IPS-NIHi7 (cell line): Measurements from ENCODE around the gene DNM3.

Experiments used
- DNase-seq: peaks from one replicate; pipeline ENCODE4 v3.0.0; 2012; ENCODE audit warnings: mixed read lengths; ENCODE audit errors: extremely low spot score

DNM3 gene

GRCh38 chr1:172107316-172107975 lies 266.1 kb downstream of the DNM3 start:
- DNase-seq = no peak

DNA sequence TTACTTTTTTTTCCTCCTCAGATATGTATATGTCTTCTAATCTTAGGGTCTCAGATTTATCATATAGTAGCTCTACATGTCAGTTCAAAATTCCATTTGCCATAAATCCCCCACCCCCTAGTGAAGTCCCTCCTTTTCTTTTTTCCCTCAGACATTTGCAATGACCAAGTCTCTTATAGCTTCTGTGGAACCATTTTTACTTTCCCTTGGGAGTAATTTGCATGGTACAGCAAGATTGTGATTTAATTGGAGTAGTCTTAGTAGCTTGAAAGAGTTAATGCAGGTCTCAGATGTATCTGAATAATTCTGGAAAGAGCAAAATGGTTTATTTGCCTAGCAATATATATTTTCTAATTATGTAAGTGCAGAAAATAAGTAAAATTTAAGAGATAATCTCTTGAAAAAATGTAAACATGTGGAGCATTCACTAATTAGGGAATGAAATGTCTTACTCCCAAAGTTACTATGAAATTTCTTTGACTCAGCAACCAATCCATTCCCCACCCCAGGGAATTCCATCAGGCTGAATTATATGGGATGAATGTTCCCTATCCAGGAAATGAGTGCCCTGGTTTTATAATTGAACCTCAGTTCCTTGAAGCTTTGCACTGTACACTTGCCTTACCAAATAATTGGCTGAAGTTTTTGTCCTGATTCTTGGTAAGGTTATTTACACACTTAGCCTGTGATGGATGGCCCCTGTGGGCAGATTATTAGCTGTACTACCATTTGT lies 267.0 kb downstream of the DNM3 start:
- DNase-seq = no peak

GRCh38 chr1:172109359-172109758 lies 268.1 kb downstream of the DNM3 start:
- DNase-seq = no peak

- no peak for DNase-seq
Observed at GRCh38 chr1:172112576-172112975, 271.3 kb downstream of the DNM3 start.

DNA sequence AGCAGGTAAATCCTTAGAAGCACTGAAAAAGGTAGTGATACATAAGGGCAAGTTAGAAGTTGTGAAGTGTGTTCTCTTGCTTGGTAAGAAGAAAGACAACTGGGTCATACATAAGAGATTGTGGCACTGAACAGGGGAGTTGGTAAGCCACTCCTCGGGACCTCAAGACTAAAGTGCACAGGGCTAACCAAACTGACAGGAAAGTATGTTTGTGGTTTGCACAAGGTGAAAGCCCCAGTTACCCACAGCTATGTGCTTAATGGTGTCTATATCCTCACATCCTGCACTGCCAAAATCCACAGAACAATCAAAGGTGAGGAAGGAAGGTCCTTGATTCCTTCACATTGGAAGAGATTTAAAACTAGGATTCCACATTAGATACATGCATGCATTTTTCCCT lies 276.5 kb downstream of the DNM3 start:
- no peak for DNase-seq

GRCh38 chr1:172118618-172119017 lies 277.3 kb downstream of the DNM3 start:
- no peak for DNase-seq

GRCh38 chr1:172119184-172119583 lies 277.9 kb downstream of the DNM3 start:
- no peak for DNase-seq

GRCh38 chr1:172120381-172120780 lies 279.1 kb downstream of the DNM3 start:
- DNase-seq = no peak

DNA sequence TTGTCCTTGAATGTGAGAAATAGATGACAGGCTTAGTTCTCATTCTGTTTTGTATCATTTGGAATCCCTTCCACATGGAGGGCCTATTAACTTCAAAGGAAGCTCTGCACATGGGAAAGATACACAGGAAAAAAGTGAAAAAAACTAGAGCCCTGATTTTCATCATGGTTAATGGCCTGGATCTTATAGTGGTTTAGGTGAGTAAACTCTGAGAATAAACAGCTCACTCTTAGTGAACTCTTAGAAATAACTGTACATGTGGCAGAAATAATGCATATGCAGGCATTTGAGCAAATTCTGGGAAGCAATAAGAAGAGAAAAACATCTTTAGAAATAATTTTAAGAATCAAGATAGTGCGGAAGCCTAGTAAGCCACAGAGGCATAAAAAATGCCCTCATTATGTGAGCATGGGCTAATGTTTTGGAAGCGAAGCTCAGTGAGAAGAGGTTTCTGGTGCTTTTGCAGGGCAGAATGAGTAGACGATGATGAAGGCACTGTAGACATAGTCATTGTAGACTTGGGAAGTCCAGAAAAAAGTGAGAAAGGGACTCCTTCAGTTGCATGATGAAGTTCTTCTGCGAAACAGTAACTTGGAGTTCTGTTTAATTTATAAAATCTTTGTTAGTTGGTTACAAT lies 279.9 kb downstream of the DNM3 start:
- no peak for DNase-seq

DNA sequence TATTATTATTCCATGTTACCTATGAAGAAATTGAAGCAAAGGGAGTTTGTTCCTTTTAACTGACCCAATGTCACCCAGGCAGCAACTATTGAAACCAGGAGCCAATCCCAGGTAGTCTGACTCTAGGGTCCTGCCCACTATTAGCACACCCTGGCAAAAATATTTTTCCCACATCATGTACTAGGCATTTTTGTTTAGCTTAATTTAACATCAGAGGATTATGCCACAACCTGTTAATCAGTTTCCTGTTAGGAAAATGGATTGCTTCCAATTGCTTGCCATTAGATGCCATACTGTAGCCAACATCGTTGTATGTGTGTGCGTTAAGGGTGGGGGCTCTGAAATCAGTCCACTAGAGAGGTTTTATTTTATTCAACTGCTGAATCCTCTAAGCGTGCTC lies 281.1 kb downstream of the DNM3 start:
- no peak for DNase-seq

GRCh38 chr1:172125250-172125649 lies 284.0 kb downstream of the DNM3 start:
- no peak for DNase-seq

- DNase-seq = no peak
Observed at GRCh38 chr1:172125812-172126430, 284.6 kb downstream of the DNM3 start.

DNA sequence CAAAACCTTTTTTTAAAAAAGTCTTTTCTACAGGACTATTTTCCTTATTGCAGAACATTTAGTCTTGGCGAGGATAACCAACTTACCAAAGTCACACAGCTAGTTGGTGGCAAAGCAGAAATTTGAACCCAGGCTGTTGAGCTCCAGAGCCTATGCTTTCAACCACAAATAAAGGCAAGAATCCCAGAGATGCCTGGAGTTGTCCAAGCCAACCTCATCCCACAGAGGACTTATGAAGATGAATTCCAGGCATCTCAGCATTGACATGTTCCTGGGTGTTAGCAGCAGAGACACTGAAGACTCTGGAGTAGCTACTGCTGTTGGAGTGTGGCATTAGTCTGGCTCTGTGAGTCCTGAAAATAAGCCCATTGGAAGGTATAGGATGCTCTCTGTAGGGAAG lies 291.5 kb downstream of the DNM3 start:
- DNase-seq = no peak

- no peak for DNase-seq
Observed at GRCh38 chr1:172134087-172134731, 292.9 kb downstream of the DNM3 start.

DNA sequence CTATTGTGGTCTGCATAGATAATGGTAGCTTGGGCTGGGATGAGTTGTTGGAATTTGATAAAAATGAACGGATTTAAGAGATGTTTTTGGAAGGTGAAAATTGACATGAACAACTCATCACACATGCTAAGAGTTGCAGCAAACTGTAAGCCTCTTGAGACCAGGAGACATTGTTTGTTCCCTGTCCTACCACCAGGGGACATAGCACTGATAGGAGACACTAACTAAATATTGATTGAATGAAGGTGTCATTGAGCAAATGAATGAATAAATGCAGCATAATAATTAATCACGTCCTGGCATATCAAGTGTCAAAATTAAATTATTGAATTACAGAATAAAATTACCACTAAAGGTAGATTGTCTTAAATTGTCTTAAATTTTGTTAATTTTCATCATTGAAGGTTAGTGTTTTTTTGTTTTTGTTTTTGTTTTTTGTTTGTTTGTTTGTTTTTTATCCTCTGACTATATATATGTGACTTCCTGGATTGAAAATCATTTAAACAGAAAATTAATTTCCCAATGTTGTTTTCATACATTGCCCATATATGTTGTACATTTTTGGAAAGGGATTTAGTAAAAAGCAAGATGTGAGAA lies 293.9 kb downstream of the DNM3 start:
- DNase-seq = peak; percentile 35

DNA sequence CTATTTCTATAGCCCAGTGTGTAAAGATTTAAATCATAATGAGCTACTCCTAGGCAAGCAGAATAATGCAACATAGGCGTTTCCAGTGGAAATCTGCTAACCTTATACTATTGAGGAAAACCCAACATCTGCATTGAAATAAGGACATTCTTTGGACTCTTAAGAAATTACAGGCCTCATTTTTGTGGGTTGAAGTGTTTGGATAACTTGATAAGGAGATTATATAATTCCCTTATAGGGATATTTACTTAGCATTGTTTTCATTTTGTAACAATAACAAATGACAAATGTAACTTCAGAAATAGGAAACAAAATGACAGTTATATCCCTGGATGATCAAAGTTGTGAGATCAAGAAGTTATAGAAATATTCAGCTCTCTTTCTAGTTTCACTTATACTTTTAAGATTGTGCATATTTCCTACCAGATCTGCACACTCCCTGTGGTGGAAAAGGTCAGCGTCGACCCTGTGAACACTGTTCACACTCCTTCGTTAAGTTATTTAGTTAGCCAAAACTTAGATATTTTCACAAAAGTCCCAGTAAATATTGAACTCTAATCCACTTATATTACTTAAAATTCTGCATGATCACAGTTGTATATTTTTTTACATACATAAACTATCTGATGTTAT lies 294.8 kb downstream of the DNM3 start:
- DNase-seq = no peak

GRCh38 chr1:172136925-172137324 lies 295.6 kb downstream of the DNM3 start:
- no peak for DNase-seq

DNA sequence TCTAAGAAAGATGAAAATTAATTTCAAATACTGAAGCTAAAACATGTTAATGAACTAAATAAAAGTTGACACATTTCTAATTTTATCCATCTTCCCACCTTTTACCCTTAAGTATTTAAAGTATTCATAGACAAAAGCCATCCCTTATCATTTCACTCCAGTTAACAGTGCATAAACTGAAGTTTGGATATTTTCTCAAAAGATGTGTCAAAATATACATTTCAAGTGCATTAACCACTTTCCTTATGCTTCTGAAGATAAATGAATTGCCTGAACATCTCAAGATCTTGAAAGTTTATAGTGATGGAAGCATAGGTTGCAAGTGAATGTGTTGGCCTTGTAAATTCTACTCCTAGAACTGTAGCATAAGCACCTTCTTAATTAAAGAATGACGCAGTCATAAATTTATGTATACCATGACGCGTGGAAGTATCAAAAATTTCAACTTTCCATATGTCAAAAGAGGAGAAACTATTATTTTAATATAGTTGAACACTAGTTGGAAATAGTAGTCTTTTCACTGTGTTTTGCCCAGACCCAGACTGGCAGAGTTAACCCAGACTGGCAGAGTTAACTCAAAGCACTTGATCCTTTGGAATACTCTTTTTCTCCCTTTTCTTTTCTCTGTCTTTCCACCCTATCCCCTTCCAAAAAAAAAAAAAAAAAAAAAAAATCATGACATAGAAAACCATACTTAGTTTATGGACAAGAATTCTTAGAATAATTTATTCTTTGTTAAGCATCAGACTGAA lies 296.6 kb downstream of the DNM3 start:
- DNase-seq = no peak

DNA sequence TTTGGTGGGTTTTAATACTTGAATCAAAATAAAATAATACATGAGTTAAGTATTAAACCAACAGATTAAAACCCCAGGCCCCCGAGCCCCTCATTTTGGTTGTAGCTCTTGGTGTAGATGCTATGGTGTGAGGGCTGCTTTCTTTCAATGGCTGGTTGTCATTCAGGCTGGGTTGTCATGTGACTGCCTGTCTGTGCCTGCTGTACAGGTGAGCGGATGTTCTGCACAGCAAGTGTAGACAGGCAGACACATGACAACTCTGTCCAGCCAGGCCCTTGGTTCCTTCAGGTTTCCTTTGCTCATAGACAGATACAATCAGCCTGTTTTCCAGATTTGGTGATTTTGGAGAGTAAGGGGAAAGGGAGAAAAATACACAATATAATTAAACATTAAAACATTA lies 297.3 kb downstream of the DNM3 start:
- DNase-seq = no peak

DNA sequence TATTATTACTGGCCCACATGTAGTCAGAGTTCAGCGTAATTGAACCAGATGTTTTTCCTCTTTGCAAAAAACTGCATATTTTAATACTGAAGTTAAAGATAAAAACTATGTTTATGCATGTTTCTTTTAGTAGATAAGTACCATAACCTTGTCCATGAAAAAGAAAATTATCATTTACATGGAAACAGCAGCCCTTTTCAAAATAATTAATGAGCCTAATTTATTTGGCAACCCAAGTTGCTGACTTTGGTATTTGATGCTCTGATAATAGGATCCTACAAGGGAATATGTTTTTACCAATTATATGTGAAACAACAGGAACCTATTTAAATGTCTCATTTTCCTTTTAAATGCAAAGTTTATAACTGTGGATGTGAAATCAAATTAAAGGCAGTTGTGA lies 297.9 kb downstream of the DNM3 start:
- no peak for DNase-seq

GRCh38 chr1:172140072-172140471 lies 298.8 kb downstream of the DNM3 start:
- no peak for DNase-seq
